Breast epithelium (tissue), 4 donors: ENCODE results near the gene CR1. TPM values are rescaled to one million over a fixed set of nuclear protein-coding genes. Genes with fewer than 3 reads are reported as not detected.
"Not testable (repeated sequence)": the region's sequence is repeated elsewhere in the genome, so short reads cannot be mapped to it uniquely, and the experiment has no call there.

Source experiments
- DNase-seq, 2 donors: peaks; one replicate each; pipeline ENCODE4 v3.0.0-alpha.2; 2019; ENCODE audit warnings: low spot score in 2 of 2
- H3K27ac ChIP-seq, 2 donors: fragments of 200-600 bp; sonication (generic) in 1 of 2; one replicate each; pipeline ENCODE4 v1.5.1; 2016 to 2019; ENCODE audit warnings: mild to moderate bottlenecking in 1 of 2
- H3K27me3 ChIP-seq, 2 donors: fragments of 200-600 bp; sonication (generic) in 1 of 2; one replicate each; pipeline versions ENCODE4 v1.5.1 to v1.6.0; 2017 to 2019; ENCODE audit warnings: control low read depth in 1 of 2, mild to moderate bottlenecking in 1 of 2
- H3K36me3 ChIP-seq: fragments of 200-600 bp; one replicate; pipeline ENCODE4 v1.5.1; 2019
- H3K4me1 ChIP-seq, 2 donors: fragments of 200-600 bp; sonication (generic); one replicate each; pipeline ENCODE4 v1.5.1; 2016 to 2019; ENCODE audit warnings: control low read depth in 1 of 2
- H3K4me3 ChIP-seq, 3 donors: fragments of 200-600 bp; sonication (generic); 1 replicate in 2 of 3; 2 replicates in 1 of 3; pipeline ENCODE4 v1.5.1; 2016 to 2019; ENCODE audit warnings: mild to moderate bottlenecking in 3 of 3, moderate library complexity in 2 of 3
- H3K9me3 ChIP-seq, 2 donors: fragments of 200-600 bp; sonication (generic) in 1 of 2; one replicate each; pipeline ENCODE4 v1.5.1; 2016 to 2019; ENCODE audit warnings: control low read depth in 1 of 2
- CTCF ChIP-seq, 3 donors: fragments of 450-650 bp; IDR thresholded peaks; one replicate each; pipeline ENCODE4 v1.5.1; 2016 to 2017; ENCODE audit warnings: antibody characterized with exemption in 3 of 3, mild to moderate bottlenecking in 3 of 3, moderate library complexity in 3 of 3
- POLR2A ChIP-seq: fragments of 450-650 bp; IDR thresholded peaks from one replicate; pipeline ENCODE4 v1.6.1; 2016; ENCODE audit warnings: antibody characterized with exemption, mild to moderate bottlenecking, moderate library complexity
- POLR2AphosphoS5 ChIP-seq, 3 donors: sonication (generic); formaldehyde crosslinking; IDR thresholded peaks; one replicate each; pipeline ENCODE4 v1.6.1; 2017; ENCODE audit warnings: antibody characterized with exemption in 3 of 3
- intact Hi-C: fragments of 100-400 bp; cut with DNase I; formaldehyde crosslinking; loops from one replicate; pipeline ENCODE4 v1.15.1; 2023; ENCODE audit warnings: low total_unique reads
- total RNA-seq, 3 donors: library from RNA; depleted of rRNA; stranded (reverse); fragments of >200 nt; gene quantifications; one replicate each; pipeline ENCODE4 v1.1.0, GENCODE V29; 2016

The CR1 gene
- total RNA-seq, 3 donors from 2014 or later = 2.0 to 14.7 (median 3.7) TPM

GRCh38 chr1:207565546-207566468 is 69.8 kb downstream of the CR1 start:
- Histone ChIP-seq H3K9me3 (no peaks in the 10 kb centered on the region), H3K36me3 (no peaks in the 10 kb centered on the region), H3K27me3 (no peaks in the 10 kb centered on the region), H3K4me1 (no peaks in the 10 kb centered on the region), H3K4me3 (no peak overlapping the region), H3K27ac (no peak overlapping the region)
- TF ChIP-seq POLR2A (no peak), CTCF (IDR thresholded peaks at IDR 0.05) (no peak), POLR2AphosphoS5 (IDR thresholded peaks at IDR 0.05) (no peak)
- intact Hi-C loops = no loop called here
- DNase-seq = no peak

GRCh38 chr1:207571926-207572325 is 76.0 kb downstream of the CR1 start:
- H3K9me3 ChIP-seq, DNase-seq, H3K27ac ChIP-seq, H3K36me3 ChIP-seq, H3K4me1 ChIP-seq, H3K4me3 ChIP-seq, H3K27me3 ChIP-seq, intact Hi-C loops: not testable (repeated sequence)

GRCh38 chr1:207573074-207573473 is 77.1 kb downstream of the CR1 start:
- H3K27me3 ChIP-seq, H3K36me3 ChIP-seq, DNase-seq, H3K27ac ChIP-seq, intact Hi-C loops, H3K9me3 ChIP-seq, H3K4me1 ChIP-seq, H3K4me3 ChIP-seq: not testable (repeated sequence)

- H3K27ac ChIP-seq, intact Hi-C loops, H3K27me3 ChIP-seq, H3K4me3 ChIP-seq, H3K4me1 ChIP-seq, H3K36me3 ChIP-seq, DNase-seq, H3K9me3 ChIP-seq: not testable (repeated sequence)
Measured at GRCh38 chr1:207575381-207575780, 79.4 kb downstream of the CR1 start.

- no peaks in the 10 kb centered on the region for H3K36me3 ChIP-seq
- DNase-seq = no peak
- H3K27me3 ChIP-seq = no peaks in the 10 kb centered on the region
- no peak for TF ChIP-seq POLR2AphosphoS5 (IDR thresholded peaks at IDR 0.05)
- TF ChIP-seq CTCF (IDR thresholded peaks at IDR 0.05) = no peak
- no peak for TF ChIP-seq POLR2A
- no peaks in the 10 kb centered on the region for H3K9me3 ChIP-seq
- intact Hi-C loops = no loop called here
- no peak overlapping the region for H3K4me3 ChIP-seq
- H3K4me1 ChIP-seq = no peaks in the 10 kb centered on the region
- no peak overlapping the region for H3K27ac ChIP-seq
Measured at GRCh38 chr1:207578796-207579435, 83.0 kb downstream of the CR1 start.

- Histone ChIP-seq H3K9me3 (no peaks in the 10 kb centered on the region), H3K27me3 (no peaks in the 10 kb centered on the region), H3K4me1 (no peaks in the 10 kb centered on the region), H3K36me3 (no peaks in the 10 kb centered on the region), H3K27ac (no peak overlapping the region), H3K4me3 (no peak overlapping the region)
- intact Hi-C loops = no loop called here
- DNase-seq = no peak
- TF ChIP-seq POLR2AphosphoS5 (IDR thresholded peaks at IDR 0.05) (no peak), CTCF (IDR thresholded peaks at IDR 0.05) (peak in 1 of 3 donors; percentile 8), POLR2A (no peak)
Measured at GRCh38 chr1:207579436-207579799, 83.5 kb downstream of the CR1 start.
